Left renal pelvis (tissue), 4 donors: ENCODE results near the gene ADORA2A. TPM values are rescaled to one million over a fixed set of nuclear protein-coding genes. Genes with fewer than 3 reads are reported as not detected.

Source experiments
- DNase-seq, 4 donors: peaks; one replicate each; pipeline ENCODE4 v3.0.0-alpha.2; 2013; ENCODE audit warnings: low read depth in 4 of 4, low spot score in 3 of 4
- polyA plus RNA-seq, 4 donors: library from polyadenylated mRNA; unstranded; fragments of 120-200 nt; gene quantifications; one replicate each; pipeline ENCODE4 v1.2.1, GENCODE V29; 2013; ENCODE audit not compliant: insufficient read length in 4 of 4

ADORA2A gene
- polyA plus RNA-seq, 4 donors: 5.1 to 11.9 (median 5.9) TPM

DNA sequence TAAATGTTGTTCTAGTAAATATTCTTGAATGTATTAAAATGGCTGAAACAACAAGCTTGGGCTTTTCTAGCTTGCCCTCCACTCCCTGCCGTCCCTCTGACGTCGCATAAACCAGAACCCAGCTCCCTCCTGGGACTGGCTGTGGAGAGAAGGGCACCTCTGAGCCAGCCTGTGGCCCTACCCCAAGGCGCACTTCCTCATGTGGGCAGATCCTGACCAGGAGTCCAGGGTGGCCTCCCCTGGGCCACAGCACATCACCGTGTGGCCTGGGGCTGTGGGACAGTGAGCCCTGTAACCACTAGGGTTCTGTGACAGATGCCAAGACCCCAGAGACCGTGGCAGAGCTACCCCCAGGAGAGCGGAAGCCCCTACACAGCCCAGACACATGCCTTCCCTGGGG lies 10.2 kb upstream of the ADORA2A start:
- no peak for DNase-seq

DNA sequence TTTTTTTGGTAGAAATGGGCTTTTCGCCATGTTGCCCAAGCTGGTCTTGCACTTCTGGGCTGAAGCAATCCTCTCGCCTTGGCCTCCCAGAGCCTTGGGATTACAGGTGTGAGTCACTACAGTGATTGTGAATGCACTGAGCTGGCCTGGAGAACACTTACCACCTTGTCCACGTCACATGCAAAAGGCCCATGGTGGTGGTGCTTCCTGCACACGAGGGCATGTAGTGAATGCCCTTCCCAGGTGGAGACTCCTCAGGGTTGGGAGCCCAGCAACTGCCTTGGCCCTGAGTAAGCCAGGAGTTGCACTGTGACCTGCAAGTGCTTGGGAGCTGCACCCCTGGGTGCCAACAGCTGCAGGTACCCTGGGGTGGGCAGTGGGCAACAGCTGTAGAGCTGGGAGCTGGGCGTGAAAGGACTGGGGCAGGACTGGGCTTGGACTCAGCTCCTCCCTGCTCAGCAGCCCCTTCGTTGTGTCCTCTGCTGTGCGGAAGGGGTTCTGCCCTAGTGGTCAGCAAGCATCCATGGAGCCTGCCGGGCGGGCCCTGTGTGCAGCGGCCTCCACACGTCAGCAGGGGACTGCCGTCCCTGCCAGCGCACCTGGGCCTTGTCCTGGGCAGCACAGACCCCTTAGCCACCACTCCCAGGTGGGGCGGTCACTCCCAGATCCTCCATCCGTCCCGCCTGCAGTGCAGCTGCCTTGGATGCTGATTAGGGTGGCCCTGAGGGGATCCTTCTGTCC lies 9.3 kb upstream of the ADORA2A start:
- no peak for DNase-seq

GRCh38 chr22:24418786-24419474 lies 8.5 kb upstream of the ADORA2A start:
- DNase-seq: no peak

GRCh38 chr22:24419475-24419850 lies 7.9 kb upstream of the ADORA2A start:
- DNase-seq: no peak

DNA sequence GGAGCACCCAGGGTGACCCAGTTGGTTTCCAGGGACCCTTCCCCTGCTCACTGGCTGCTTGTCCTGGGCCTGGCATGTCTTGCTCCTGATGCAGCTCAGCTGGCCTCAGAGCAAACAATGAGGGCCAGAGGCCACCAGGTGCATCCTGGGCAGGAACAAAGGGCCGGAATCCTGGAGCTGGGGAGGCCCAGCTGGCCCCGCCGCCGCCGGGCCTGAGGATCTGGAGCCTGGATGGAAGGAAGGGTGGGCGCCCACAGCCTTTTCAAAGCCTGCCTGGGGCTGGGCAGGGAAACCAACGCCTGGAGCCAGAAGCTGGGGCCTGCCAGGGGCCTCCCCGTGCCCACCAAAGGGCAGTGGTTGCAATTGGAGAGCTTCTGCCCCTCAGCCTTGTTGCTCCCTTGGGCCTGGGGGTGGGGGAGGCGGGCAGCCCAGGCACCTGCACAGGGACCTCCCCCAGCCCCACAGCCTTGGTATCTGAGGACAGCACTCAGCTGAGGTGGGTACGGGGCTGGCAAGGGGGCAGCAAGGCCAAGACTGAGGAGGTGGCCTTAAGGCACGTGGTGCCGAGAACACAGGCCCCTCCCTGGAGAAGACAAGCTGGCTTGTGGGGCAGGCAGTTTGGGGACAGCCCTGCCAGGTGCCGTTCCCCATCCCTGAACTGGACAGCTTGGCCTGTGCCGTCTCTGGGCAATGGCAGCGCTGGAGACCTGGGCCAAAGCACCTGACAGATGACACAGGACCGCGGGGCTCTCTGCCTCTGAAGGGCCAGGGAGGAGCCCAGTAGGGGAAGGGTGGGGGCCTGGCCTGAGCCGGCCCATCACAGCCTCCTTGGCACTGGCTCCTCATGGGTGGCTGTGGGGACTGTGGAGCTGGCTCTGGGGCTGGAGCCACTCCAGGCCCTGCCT lies 7.1 kb upstream of the ADORA2A start:
- no peak for DNase-seq

GRCh38 chr22:24420977-24421343 lies 6.4 kb upstream of the ADORA2A start:
- DNase-seq: no peak

- no peak for DNase-seq
These were observed 5.9 kb upstream of the ADORA2A start for GRCh38 chr22:24421428-24421931.

- DNase-seq: no peak
These were observed 5.2 kb upstream of the ADORA2A start for GRCh38 chr22:24422102-24422665.

- DNase-seq: no peak
These were observed 3.8 kb upstream of the ADORA2A start for GRCh38 chr22:24423519-24424000.

DNA sequence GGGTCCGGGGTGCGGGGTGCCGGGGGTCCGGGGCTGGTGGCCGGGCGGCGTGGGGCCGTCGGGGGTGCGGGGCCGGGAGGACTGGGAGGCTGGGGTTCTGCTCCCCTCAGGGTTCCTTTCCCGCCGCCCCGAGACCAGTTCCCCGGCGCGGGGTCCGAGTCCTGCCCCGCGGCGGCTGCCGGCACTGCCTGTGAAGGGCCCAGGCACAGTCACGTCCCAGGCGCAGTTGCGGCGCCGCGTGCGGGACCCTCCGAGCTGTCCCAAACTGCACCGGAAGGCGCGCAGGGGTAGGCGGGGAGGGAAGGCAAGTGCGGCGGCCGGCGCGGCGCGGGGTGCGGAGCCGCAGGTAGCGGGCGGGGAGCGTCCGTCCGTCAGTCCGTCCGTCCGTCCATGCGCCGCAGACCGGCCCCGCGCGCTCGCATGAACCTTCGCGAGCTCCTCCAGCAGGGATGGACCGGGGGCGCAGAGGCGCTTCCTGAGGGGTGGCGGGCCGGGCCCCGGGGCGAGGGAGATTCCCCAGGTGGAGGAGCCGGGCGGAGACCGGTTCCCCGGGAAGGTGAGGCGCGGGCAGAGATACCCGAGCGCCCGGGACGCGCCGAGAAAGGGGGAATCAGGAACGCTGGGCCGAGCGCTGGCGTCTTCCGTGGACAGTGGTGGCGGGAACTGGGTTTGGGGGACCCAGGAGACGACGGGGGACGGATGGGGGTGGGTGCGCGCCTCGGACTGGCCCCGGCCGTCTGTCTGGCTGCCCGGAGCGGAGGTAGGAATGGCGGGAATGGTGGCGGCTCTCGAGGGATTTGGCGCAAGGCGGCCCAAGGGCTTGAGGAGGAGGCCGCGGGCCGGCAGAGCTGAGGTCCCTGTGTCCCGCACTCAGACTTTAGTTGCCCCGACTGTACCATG lies 3.1 kb upstream of the ADORA2A start:
- DNase-seq: no peak

DNA sequence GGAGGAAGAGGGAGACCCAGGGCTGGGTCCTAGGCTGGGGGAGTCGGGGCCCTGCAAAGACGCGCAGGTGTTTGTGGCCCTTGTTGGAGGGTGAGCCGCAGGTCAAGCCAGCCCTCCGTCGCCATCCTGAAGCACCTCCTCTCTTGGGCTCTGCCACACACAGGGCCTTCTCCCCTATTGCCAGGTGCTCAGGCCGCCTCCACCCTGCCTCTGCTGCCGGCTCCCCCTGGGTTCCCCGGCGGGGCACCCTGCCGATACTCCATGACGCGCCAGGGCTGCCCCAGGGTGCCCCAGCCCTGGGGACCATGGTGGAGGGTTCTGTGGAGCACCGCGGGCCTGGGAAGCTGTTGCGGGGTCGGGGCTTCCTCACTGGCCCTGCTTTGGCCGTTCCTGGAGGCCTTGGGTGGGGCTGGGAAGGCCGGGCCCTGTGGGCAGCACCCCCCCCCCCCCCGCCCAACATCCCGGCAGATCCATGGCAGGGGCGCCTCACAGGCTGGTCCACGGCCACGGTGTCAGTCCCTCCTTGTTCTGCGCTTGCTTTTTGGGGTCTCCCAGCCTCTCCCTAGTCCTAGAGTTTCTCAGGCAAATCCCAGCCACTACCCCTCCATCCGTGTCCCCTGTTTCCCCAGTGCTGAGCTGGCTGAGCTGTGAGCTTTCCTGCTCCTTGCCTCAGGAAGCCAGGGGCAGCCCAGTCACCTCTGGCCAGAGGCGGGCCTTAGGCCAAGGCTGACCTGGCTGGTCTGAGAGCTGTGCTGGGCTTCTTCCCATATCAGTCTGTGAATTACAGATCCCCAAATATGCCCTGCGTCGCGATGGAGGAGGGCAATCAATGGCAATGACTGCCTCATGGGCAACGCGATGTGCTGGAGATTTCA lies 2.3 kb upstream of the ADORA2A start:
- DNase-seq: no peak

GRCh38 chr22:24426436-24426835 lies 963 bp upstream of the ADORA2A start:
- no peak for DNase-seq

- no peak for DNase-seq
These were observed 424 bp upstream of the ADORA2A start for GRCh38 chr22:24426851-24427499.

- DNase-seq: no peak
These were observed 1.5 kb downstream of the ADORA2A start for GRCh38 chr22:24428751-24429410.

- DNase-seq: no peak
These were observed 2.3 kb downstream of the ADORA2A start for GRCh38 chr22:24429411-24430365.
